Suprapubic skin (tissue), 4 donors: ENCODE data around the gene BHMT2.

ENCODE experiments used
- CTCF ChIP-seq, 2 donors: fragments of 200-600 bp in 1 of 2; fragments of 450-650 bp in 1 of 2; sonication (generic) in 1 of 2; IDR thresholded peaks; one replicate each; pipeline ENCODE4 v1.5.1; 2016 to 2019; ENCODE audit warnings: antibody characterized with exemption in 2 of 2, mild to moderate bottlenecking in 1 of 2, moderate library complexity in 1 of 2
- EP300 ChIP-seq: sonication (generic); formaldehyde crosslinking; IDR thresholded peaks from one replicate; pipeline ENCODE4 v1.6.1; 2017; ENCODE audit warnings: antibody characterized with exemption
- POLR2A ChIP-seq, 2 donors: fragments of 450-650 bp; IDR thresholded peaks; one replicate each; pipeline ENCODE4 v1.6.1; 2017; ENCODE audit warnings: antibody characterized with exemption in 2 of 2, mild to moderate bottlenecking in 2 of 2, moderate library complexity in 2 of 2
- POLR2AphosphoS5 ChIP-seq, 3 donors: sonication (generic); formaldehyde crosslinking; IDR thresholded peaks; one replicate each; pipeline ENCODE4 v1.6.1; 2017; ENCODE audit warnings: antibody characterized with exemption in 3 of 3

GRCh38 chr5:79135790-79136553 is 66.4 kb downstream of the BHMT2 start:
- TF ChIP-seq CTCF (IDR thresholded peaks at IDR 0.05) (no peak), POLR2A (IDR thresholded peaks at IDR 0.05) (no peak), POLR2AphosphoS5 (IDR thresholded peaks at IDR 0.05) (no peak), EP300 (no peak)
